ENCODE measurements around the gene DIP2C.
"Not testable (repeated sequence)": the region's sequence is repeated elsewhere in the genome, so short reads cannot be mapped to it uniquely, and the experiment has no call there.

The DIP2C gene

GRCh38 chr10:659688-660141 is 29.8 kb downstream of the DIP2C start:
- no peak for DNase-seq

- DNase-seq: not testable (repeated sequence)
These were observed 31.6 kb downstream of the DIP2C start for GRCh38 chr10:657816-658350.

DNA sequence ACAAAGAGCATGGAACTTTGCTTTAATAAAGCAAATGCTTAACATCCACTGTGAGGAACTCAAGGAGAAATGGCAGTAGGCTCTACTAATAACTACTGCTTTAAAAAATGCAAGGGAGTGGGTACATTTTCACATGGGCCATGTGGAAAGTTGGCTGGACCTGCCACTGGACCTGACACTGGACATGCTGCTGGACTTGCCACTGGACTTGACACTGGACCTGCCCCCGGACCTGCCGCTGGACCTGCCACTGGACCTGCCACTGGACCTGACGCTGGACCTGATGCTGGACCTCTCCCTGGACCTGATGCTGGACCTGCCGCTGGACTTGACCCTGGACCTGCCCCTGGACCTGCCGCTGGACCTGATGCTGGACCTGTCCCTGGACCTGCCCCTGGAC is 32.6 kb downstream of the DIP2C start:
- no peak for DNase-seq

DNA sequence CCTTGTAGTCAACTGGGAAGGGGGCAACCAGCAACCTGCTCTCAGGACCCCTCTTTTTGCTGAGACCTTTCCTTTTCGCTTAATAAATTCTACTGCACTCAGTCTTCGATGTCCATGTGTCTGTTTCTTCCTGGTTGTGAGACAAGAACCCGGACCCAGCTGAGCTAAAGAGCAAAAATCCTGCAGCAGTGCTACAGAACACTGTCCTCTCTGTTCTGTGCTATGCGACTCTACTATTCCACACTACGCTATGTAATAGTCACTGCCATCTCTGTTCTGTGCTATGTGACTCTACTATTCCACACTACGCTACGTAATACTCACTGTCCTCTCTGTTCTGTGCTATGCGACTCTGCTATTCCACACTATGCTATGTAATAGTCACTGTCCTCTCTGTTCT is 34.3 kb downstream of the DIP2C start:
- DNase-seq: no peak

DNA sequence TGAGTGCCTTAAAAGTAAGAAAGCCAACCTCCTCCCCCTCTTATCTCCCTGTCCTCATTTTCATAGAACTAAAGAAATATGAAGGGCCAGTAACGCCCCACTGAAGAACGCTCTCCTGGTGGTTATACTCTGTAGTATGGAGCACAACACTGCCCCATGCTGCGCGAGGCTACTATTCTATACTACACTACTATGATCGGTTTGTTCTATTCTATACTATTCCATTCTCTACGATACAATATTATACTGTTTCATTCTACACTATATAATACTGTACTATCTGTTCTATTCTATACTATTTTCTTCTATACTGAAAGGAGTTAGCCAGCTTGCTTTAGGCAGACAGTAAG is 34.8 kb downstream of the DIP2C start:
- DNase-seq: no peak

GRCh38 chr10:653991-654646 is 35.3 kb downstream of the DIP2C start:
- no peak for DNase-seq

GRCh38 chr10:652832-653459 is 36.5 kb downstream of the DIP2C start:
- not testable (repeated sequence) for DNase-seq

GRCh38 chr10:652233-652632 is 37.2 kb downstream of the DIP2C start:
- DNase-seq: no peak

DNA sequence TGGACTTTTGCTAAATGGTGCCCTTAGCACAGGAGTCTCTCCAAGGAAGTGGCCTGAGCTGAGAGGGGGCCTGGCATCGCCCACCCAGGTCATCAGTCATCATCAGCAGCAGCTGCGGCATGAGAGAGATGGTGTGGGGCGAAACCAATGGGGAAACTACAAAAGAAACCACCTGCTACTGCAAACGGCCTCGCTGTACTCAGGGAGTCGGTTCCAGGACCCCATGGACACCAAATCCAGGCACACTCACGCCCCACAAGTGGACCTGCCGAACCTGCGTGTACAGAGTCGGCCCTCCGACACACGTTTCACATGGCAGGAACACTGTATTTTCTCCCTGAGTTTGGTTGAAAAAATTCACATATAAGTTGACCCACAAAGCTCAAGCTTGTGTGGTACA is 37.8 kb downstream of the DIP2C start:
- no peak for DNase-seq

GRCh38 chr10:650886-651615 is 38.4 kb downstream of the DIP2C start:
- DNase-seq: no peak

DNA sequence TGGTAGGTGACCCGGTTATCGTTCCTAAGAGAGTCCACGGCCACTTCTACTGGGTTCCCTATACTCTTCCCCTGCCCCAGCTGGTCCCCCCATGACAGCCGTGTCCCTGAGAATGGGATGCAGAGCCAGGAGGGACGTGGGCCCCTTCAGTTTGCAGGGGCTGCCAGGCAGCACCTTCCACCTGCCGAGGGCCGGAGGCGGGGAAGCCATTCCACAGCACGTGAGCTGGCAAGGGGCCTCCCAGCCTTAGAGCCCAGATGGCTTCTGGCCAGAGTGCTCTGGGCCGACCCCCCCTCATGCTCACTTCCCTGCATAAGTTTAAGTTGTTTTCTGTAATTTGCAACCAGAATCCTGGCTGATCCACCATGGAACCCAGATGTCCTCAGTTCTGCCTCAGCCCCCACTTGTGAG is 39.0 kb downstream of the DIP2C start:
- no peak for DNase-seq

DNA sequence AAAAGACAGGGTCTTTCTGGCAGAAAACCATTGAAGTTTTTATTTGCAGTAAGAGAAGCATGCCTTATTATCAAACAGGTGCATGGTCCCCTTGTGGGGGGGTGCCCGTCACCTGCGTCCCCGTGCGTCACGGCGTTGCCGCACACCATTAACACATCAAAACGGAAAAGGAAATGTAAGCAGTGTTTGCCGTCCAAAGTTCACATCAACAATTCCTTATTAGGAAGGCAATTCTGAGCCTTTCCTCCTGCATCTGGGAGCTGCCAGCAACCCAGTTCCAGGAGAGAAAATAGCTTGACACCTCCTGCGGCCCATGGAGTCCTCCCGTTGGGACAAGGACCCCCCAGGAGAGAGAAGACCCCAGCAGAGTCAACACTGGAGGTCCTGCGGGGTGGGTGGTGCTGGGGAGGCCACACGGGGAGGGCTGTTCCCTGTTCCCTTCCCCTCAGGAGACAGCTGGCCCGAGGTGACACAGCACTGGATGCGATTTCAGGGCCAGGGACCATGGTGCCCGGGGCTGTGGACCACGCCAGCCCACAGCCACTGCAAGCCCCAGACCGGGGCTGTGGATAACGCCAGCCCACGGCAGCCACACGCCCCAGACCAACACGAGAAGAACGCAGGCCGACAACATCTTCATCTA is 39.5 kb downstream of the DIP2C start:
- DNase-seq: no peak

GRCh38 chr10:649445-649797 is 40.0 kb downstream of the DIP2C start:
- no peak for DNase-seq

GRCh38 chr10:647019-647418 is 42.4 kb downstream of the DIP2C start:
- DNase-seq: not testable (repeated sequence)

GRCh38 chr10:646118-646524 is 43.3 kb downstream of the DIP2C start:
- DNase-seq: no peak

DNA sequence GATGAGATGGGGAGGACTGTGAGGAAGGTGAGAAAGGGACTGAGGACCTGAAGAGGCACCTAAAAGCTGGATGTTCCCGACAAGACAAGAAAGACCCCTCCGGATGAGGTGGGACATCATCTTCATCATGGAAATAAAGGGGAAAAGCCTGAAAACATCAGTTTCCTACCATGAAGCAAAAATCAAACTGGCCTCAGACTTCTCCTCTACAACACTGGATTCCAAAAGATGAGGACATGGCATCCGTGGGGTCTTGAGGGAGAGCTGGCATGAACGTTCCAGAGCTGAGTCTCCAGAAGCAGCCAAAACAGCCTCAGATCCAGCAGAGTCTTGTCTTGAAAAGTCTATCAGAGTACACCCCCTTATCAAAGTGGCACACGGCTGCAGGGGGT is 44.5 kb downstream of the DIP2C start:
- DNase-seq: no peak

- DNase-seq: no peak
These were observed 45.2 kb downstream of the DIP2C start for GRCh38 chr10:644076-644942.

- no peak for DNase-seq
These were observed 47.1 kb downstream of the DIP2C start for GRCh38 chr10:642186-642890.

DNA sequence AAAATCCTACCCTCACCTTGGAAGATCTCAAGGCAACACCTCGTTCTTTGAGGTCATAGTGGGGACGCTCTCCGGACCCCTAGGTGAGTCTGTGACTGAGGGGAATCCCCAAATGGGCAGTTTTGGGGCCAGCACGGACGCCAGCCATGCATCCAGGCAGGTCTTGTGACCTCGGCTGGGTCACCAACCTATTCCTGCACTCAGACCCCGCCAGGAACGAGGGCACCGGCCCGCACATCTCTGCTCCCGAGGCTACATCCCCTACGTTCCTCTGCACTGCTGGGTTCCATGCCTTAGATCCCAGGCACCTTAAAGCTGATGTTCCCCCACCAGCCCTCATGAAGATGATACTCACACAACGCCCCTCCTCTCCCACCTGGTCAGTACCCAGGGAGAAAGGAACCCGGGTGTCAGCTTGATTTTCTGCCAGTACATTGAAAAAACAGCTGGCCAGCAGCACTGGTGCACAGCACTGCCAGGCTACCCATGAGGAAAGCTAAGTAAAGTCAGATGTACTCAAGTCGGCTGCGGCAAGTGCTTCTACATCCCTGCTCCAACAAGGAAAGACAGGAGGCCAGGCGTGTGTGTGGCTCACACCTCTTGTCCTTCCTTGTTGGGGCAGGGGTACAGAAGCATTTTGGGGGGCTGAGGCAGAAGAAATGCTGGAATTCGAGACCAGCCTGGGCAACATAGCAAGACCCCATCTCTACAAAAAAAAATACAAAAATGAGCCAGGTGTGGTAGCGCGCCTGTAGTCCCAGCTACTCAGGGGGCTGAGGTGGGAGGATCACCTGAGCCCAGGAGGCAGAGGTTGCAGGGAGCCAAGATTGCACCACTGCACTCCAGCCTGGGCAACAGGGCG is 48.1 kb downstream of the DIP2C start:
- no peak for DNase-seq

- DNase-seq: no peak
These were observed 48.8 kb downstream of the DIP2C start for GRCh38 chr10:640673-641045.

All from stimulated activated naive CD4-positive, alpha-beta T cell (primary cell).